NCI-H2196 treated with DMSO at 0.1 percent for 48 hours (cell line): ENCODE results near the gene GGA2.
"Not testable (repeated sequence)": the region's sequence is repeated elsewhere in the genome, so short reads cannot be mapped to it uniquely, and the experiment has no call there.

Experiments used
- DNase-seq: peaks from one replicate; lab custom pipeline; 2025; ENCODE audit not compliant: unreplicated experiment; lab: John Stamatoyannopoulos, UW

GGA2 gene

DNA sequence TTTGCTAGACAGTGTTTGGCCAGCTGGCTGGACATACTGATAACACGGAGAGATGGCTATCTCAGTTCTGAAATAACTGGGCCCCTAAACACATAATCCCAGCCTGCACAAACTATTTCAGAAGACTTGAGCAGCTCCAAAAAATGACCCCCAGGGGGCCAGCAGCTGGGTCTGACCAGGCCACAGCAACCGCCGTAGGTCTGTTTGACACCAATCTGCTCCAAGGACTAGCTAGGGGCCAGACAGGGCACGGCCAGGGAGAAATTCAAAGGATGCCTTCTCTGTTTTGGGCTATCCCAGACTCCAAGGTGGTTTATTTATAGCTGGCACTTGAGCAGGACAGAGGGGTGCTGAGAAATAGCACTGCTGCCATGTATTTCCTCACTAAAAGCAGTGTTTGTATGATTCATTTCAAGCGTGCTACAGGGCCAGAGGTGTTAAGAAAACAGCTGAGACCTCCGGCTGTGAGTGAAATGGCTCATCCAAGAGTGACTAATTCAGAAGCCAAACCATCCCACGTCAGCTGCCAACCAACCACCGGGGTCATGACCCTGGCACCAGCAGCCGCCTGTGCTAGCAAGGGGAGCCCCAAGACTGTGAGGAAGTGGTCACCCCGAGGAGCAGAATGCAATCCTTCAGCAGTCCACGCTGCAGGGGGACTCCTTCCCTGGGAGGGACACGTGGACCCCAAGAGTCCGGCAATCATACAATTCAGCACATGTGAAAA is 5.7 kb downstream of the GGA2 start:
- DNase-seq = no peak

GRCh38 chr16:23504076-23504452 is 6.2 kb downstream of the GGA2 start:
- no peak for DNase-seq

DNA sequence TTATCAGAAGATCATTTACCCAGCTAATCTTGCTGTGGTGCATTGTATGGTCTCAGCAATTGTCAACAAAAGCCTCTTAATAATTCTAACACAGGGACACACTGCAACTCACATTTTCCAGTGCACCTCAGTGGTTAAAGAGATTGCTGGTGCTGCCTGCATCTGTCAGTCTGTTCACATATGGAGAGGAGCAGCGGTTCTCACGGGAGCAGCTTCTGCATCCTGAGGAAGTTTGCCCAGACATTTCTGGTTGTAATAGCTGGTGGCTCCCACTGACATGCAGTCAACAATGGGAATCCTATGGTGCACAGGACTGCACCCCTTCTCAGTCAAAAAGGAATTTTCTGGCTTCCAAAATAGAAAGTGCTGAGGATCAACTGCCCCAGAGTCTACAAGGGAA is 7.8 kb downstream of the GGA2 start:
- no peak for DNase-seq

- no peak for DNase-seq
These were observed 9.0 kb downstream of the GGA2 start for GRCh38 chr16:23501291-23501690.

DNA sequence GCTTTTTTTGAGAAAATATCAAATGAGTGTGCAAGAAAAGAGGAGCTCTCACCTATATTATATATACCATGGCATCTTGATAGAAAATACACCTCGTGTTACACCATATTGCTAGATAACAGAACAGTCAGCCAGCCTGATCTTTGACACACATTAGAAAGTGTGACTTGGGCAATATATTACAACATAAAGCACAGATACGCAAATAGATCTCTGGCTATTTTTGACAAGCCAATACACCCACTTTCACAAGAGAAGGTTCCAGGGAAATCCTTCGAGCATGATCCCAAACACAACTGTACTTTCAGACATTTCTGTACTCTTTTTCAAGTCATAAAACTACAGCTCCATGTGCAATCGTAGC is 9.4 kb downstream of the GGA2 start:
- no peak for DNase-seq

- DNase-seq = no peak
These were observed 10.0 kb downstream of the GGA2 start for GRCh38 chr16:23500212-23500861.

- no peak for DNase-seq
These were observed 10.5 kb downstream of the GGA2 start for GRCh38 chr16:23499801-23500200.

DNA sequence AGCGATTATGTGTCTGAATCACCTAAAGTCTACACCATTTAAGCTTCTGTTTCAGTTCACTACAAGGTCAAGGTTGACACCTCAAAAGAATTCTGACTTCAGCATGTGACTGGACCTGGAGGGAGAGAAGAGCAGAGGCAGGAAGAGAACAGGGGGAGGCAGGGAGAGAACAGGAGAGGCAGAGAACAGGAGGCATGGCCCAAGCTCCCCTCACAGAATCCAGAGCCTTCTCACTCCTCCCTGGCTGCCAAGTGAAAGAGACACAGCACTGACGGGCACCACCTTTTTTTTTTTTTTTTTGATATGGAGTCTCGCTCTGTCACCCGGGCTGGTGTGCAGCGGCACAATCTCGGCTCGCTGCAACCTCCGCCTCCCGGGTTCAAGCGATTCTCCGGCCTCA is 11.4 kb downstream of the GGA2 start:
- no peak for DNase-seq

DNA sequence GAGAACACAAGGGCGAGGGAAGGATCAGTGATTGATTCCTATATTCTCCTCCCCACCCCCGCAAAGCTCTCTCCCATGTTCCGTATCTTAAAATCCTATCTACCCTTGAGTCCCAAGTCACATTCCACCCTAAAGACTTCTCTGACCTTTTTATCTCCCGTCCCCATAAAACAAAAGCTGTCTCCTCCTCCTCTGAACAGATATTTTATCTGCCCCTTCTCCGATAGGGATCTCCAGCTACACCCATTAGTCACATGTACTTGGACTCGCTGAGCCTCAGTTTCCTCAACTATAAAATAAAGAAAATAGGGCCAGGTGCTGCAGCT is 12.8 kb downstream of the GGA2 start:
- no peak for DNase-seq

GRCh38 chr16:23496821-23497542 is 13.3 kb downstream of the GGA2 start:
- no peak for DNase-seq

GRCh38 chr16:23495671-23496070 is 14.6 kb downstream of the GGA2 start:
- DNase-seq = no peak

DNA sequence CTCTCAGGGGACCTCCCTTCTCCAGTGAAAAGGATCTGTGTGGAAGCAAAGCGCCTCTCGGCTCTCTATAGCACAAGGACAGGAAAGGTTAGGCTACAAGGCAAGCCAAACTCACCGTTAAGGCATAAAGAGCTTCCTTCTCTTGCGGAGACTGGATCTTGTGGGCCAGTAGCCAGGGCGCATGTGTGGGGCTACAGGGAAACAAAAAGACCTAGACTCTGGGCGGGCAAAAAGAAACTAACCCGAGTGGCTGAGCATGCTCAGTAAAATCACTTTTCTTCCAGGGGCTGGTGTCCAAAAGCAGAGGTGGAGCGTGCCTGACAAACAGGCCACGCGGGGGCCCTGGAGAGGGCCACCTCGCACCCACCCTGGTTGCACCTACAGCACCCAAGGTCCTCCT is 16.1 kb downstream of the GGA2 start:
- no peak for DNase-seq

DNA sequence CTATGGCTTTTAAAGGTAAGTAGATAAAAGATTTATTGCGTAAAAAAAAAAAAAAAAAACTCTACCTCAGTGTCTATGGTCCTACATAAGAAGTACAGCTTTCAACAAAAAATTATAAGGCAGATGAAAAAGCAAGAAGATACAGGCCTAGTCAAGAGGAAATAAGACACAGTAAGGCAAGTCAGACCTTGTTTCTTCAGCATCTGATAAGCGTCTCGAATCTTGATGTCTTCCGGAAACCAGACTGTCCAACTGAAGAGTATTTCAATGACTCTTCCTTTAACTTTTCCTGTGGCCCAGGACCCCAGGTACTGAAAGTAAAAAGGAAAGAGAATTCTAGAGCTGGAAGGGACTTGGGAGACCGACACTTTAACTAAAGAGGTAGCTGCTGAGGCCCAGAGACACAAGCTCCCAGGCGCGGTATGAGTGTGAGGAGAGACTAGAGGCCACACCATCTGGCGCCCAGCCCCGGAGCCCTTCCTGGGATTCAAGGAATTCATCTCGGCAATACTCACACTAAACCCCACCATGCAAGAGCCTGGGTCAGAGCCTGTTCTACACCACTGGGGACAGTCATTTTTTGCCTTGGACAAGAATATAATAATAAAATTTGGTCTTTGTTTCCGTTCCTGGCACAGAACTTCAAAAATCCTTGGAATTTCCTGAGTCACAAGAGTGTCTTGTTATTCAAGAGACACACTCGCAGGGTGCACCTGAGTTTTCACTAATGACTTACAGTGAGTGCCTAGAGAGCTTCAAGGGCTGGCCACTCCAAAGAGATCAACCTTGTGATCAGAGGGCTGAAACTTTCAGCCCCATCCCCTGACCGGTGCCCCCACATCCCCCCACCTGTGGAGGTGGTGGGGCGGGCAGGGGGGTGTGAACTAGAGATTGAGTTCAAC is 18.6 kb downstream of the GGA2 start:
- DNase-seq = no peak

GRCh38 chr16:23486480-23486879 is 23.8 kb downstream of the GGA2 start:
- no peak for DNase-seq

- no peak for DNase-seq
These were observed 24.5 kb downstream of the GGA2 start for GRCh38 chr16:23485841-23486240.

- DNase-seq = no peak
These were observed 25.1 kb downstream of the GGA2 start for GRCh38 chr16:23485257-23485614.

- DNase-seq = no peak
These were observed 25.6 kb downstream of the GGA2 start for GRCh38 chr16:23484510-23485256.

GRCh38 chr16:23483492-23483891 is 26.8 kb downstream of the GGA2 start:
- DNase-seq = not testable (repeated sequence)

DNA sequence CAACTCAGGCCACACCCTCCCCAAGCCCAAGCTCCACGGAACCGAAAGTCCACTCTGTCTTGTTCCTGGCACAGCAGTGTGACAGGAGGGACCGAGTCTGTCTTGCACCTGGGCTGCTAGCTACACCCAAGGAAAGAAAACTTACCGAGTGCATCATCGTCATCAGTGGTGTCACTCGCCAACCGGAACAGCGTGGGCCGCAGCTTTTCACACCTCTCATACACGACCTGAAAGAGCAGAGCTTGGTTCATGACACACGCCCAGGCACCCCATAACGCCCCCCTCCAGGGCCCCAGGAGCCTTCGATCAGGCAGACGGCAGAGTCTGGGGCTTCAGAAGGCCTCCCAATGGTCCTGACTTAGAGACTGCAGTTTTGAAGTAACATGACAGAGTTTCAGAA is 27.5 kb downstream of the GGA2 start:
- no peak for DNase-seq

DNA sequence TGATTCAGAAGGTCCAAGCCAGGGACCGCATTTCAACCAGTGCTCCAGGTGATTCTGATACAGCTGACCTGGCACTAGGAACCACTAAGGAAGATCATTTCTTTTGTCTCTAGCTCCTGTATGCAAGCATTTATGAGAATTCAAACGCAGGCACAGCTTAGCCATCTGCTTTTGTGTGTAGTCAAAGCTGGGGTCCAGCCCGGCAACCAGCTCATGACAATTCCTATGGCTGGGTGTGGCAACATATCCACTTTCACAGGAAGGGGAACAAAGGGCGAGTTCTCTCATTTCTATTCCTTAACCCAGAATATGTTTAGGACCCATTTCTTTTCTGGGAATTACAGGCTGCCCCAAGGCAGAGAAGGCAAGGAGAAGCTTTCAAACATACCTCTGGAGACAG is 30.0 kb downstream of the GGA2 start:
- DNase-seq = no peak

DNA sequence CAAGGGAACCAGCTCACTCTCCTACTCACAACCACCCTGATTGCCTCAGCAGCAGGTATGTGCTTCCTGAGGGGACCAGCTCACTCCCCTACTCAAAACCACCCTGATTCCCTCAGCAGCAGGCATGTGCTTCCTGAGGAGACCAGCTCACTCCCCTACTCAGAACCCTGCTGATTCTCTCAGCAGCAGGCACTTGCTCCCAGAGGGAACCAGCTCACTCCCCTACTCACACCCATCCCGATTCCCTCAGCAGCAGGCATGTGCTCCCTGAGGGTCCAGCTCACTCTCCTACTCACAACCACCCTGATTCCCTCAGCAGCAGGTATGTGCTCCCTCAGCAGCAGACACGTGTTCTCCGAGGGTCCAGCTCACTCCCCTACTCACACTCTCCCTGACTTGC is 31.2 kb downstream of the GGA2 start:
- no peak for DNase-seq
